ENCODE data around the gene RABGAP1.

DNA sequence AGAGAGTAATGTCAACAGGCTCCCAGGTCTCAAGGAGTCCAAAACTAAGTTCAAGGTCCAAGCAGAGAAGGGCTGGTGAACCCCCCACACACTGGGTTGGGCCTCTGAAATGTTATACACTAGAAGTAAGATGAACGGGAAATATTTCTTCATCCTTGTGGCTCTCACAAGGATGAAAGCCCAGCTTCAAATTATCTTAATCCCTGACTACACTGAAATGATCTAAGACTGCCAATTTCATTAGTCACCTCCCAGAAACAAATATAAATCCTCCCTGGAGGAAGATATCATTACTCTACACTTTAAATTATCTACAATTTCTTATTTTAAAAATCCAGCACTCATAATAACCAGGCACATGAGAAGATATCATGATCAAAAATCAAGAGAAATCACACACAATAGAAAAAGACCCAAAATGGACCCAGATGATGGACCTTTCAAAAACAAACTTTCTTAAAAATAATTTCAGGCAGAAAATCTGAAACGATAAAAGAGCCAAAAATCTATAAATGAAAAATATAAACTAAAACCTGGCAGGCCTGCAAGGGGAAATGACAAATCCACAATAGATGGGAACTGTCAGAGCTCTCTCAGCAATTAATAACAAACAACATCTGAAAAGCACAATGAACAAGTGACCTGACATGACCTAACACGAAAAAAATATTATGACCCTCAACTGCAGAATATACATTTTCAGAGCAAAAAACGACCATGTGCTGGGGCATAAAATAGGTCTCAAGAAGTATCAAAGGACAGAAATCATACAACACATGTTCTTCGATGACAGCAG lies 210.1 kb downstream of the RABGAP1 start:
- TF ChIP-seq POLR2AphosphoS5 (IDR thresholded peaks at IDR 0.05) (no peak), EP300 (conservative IDR thresholded peaks at IDR 0.05; ENCODE audit: poor library complexity, severe bottlenecking) (no peak), TAF1 (IDR thresholded peaks at IDR 0.05; ENCODE audit: low read depth) (no peak), RAD21 (conservative IDR thresholded peaks at IDR 0.05) (no peak), REST (IDR thresholded peaks at IDR 0.05; ENCODE audit: borderline replicate concordance) (no peak)
- TF ChIP-seq, protein P1, sequence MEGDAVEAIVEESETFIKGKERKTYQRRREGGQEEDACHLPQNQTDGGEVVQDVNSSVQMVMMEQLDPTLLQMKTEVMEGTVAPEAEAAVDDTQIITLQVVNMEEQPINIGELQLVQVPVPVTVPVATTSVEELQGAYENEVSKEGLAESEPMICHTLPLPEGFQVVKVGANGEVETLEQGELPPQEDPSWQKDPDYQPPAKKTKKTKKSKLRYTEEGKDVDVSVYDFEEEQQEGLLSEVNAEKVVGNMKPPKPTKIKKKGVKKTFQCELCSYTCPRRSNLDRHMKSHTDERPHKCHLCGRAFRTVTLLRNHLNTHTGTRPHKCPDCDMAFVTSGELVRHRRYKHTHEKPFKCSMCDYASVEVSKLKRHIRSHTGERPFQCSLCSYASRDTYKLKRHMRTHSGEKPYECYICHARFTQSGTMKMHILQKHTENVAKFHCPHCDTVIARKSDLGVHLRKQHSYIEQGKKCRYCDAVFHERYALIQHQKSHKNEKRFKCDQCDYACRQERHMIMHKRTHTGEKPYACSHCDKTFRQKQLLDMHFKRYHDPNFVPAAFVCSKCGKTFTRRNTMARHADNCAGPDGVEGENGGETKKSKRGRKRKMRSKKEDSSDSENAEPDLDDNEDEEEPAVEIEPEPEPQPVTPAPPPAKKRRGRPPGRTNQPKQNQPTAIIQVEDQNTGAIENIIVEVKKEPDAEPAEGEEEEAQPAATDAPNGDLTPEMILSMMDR (IDR thresholded peaks at IDR 0.05; ENCODE audit: poor library complexity, severe bottlenecking) = no peak

Measured in neural cell (in vitro differentiated cells).